Caco-2 (cell line): ENCODE measurements around the gene TRIM34. TPM values are rescaled to one million over a fixed set of nuclear protein-coding genes. Genes with fewer than 3 reads are reported as not detected.

Source experiments
- BruUV-seq: library from RNA; stranded (reverse); fragments of 400-500 nt; replicated peaks from 2 replicates; lab custom pipeline; 2021; lab: Mats Ljungman, UMichigan
- CTCF ChIA-PET: fragments of 300-600 bp; sonication (Branson Sonifier 250); formaldehyde crosslinking; loops from one replicate; lab custom pipeline; 2022; ENCODE audit warnings: antibody characterized with exemption; lab: Charles Lee
- POLR2A ChIA-PET: fragments of 300-600 bp; sonication (Branson Sonifier 250); formaldehyde crosslinking; loops from one replicate; lab custom pipeline; 2022; ENCODE audit warnings: antibody characterized with exemption; lab: Charles Lee
- DNase-seq, 2 experiments: peaks; one replicate each; pipeline versions ENCODE4 v3.0.0 to v3.0.0-alpha.2; 2020 to 2022
- H3K27me3 ChIP-seq: replicated peaks from 2 replicates; pipeline ENCODE4 v1.6.0; 2011; ENCODE audit warnings: low read length; ENCODE audit not compliant: control insufficient read depth, insufficient read depth
- H3K36me3 ChIP-seq: 2 replicates; pipeline ENCODE4 v1.5.1; 2011; ENCODE audit warnings: low read length; ENCODE audit not compliant: control insufficient read depth, insufficient read depth
- H3K4me1 ChIP-seq: fragments of 250-450 bp; sonication (Bioruptor Pico); 2 replicates; pipeline ENCODE4 v1.5.1; 2020; ENCODE audit warnings: mild to moderate bottlenecking
- H3K4me3 ChIP-seq: 2 replicates; pipeline ENCODE4 v1.5.1; 2011; ENCODE audit warnings: low read depth, mild to moderate bottlenecking, control low read depth, low read length
- H3K9me3 ChIP-seq: fragments of 250-450 bp; sonication (Bioruptor Pico); 2 replicates; pipeline ENCODE4 v1.5.1; 2020; ENCODE audit warnings: mild to moderate bottlenecking, moderate library complexity
- H3K27ac Mint-ChIP-seq: one replicate; pipeline ENCODE4 v1.8.0; 2022; ENCODE audit warnings: mixed read lengths; ENCODE audit not compliant: unreplicated experiment
- H3K27me3 Mint-ChIP-seq: one replicate; pipeline ENCODE4 v1.8.0; 2022; ENCODE audit warnings: mixed read lengths; ENCODE audit not compliant: insufficient read depth, unreplicated experiment
- H3K36me3 Mint-ChIP-seq: one replicate; pipeline ENCODE4 v1.8.0; 2022; ENCODE audit warnings: mild to moderate bottlenecking, mixed read lengths; ENCODE audit not compliant: insufficient read depth, unreplicated experiment
- H3K4me1 Mint-ChIP-seq: one replicate; pipeline ENCODE4 v1.8.0; 2022; ENCODE audit warnings: low read depth, mixed read lengths; ENCODE audit not compliant: unreplicated experiment
- H3K4me3 Mint-ChIP-seq: one replicate; pipeline ENCODE4 v1.8.0; 2022; ENCODE audit warnings: mild to moderate bottlenecking, moderate library complexity, mixed read lengths; ENCODE audit not compliant: unreplicated experiment
- H3K9me3 Mint-ChIP-seq: one replicate; pipeline ENCODE4 v1.8.0; 2022; ENCODE audit warnings: mixed read lengths; ENCODE audit not compliant: unreplicated experiment
- intact Hi-C: fragments of 100-400 bp; cut with micrococcal nuclease; formaldehyde crosslinking; loops from one replicate; pipeline ENCODE4 v1.10.0; 2022; ENCODE audit not compliant: unreplicated experiment
- total RNA-seq: library from RNA; stranded (reverse); gene quantifications from 2 replicates; pipeline ENCODE4 v1.2.3, GENCODE V29; 2022
- TF ChIP-seq, protein P1 (sequence below), 2 experiments: fragments of 200-600 bp in 1 of 2; IDR thresholded peaks; 1 replicate in 1 of 2; 2 replicates in 1 of 2; pipeline versions ENCODE4 v1.5.1 to v1.8.0; 2011 to 2022; ENCODE audit warnings: antibody characterized with exemption in 1 of 2, control low read depth in 1 of 2, inconsistent platforms in 1 of 2, low read depth in 1 of 2, low read length in 1 of 2, mild to moderate bottlenecking in 1 of 2, moderate library complexity in 1 of 2; ENCODE audit not compliant: insufficient read depth in 1 of 2, severe bottlenecking in 1 of 2, unreplicated experiment in 1 of 2

TRIM34 gene
- total RNA-seq, 1 experiment from 2014 or later, result 4.3 TPM

DNA sequence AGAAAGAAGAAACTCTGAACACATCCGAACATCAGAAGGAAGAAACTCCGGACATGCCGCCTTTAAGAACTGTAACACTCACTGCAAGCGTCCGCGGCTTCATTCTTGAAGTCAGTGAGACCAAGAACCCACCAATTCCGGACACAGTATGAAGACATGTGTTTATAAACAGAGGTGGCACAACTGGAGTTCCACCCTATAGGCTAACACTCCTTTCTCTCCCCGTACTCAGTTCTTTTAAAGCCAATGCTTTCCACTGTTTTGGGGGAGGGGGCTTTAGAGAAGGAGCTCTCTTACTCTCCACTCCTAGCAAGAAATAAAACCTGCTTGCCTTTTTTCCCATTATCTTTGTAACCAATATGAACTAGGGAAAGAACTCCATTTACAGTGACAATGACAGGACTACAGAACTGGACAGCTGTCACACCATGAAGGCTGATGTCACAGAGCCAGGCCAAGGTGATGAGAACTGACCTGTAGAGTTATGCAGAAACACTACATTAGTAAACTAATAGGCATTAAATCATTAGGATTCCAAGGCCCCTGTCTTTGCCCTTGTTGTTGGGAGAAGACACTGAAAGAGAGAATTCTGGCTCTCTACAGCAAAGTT is 59.3 kb downstream of the TRIM34 start:
- H3K9me3 Mint-ChIP-seq, result no peaks in the 10 kb centered on the region
- H3K36me3 Mint-ChIP-seq, result peaks cover 23% of the 10 kb centered on the region
- ChIA-PET CTCF (interaction anchor here (1.1 to 2.0 kb wide), 5 partner anchors 61 to 207 kb away, joined by 5 to 12 read pairs (median 7); no protein-coding TSS in a partner anchor), POLR2A (interaction anchor here (0.7 to 1.3 kb wide), 2 partner anchors 23 to 63 kb away, joined by 3 to 6 read pairs; no protein-coding TSS in a partner anchor)
- TF ChIP-seq, protein P1, sequence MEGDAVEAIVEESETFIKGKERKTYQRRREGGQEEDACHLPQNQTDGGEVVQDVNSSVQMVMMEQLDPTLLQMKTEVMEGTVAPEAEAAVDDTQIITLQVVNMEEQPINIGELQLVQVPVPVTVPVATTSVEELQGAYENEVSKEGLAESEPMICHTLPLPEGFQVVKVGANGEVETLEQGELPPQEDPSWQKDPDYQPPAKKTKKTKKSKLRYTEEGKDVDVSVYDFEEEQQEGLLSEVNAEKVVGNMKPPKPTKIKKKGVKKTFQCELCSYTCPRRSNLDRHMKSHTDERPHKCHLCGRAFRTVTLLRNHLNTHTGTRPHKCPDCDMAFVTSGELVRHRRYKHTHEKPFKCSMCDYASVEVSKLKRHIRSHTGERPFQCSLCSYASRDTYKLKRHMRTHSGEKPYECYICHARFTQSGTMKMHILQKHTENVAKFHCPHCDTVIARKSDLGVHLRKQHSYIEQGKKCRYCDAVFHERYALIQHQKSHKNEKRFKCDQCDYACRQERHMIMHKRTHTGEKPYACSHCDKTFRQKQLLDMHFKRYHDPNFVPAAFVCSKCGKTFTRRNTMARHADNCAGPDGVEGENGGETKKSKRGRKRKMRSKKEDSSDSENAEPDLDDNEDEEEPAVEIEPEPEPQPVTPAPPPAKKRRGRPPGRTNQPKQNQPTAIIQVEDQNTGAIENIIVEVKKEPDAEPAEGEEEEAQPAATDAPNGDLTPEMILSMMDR (IDR thresholded peaks at IDR 0.05; ENCODE audit: insufficient read depth in 1 of 2, low read depth in 1 of 2, low read length in 1 of 2, severe bottlenecking in 1 of 2, unreplicated experiment in 1 of 2), result no peak
- Histone ChIP-seq H3K36me3 (no peaks in the 10 kb centered on the region), H3K4me3 (peak overlapping the region; percentile 35), H3K27me3 (no peaks in the 10 kb centered on the region), H3K9me3 (no peaks in the 10 kb centered on the region), H3K4me1 (peaks cover 10% of the 10 kb centered on the region; the same call in 1 of the 2 replicates)
- no peak for DNase-seq
- intact Hi-C loops, result loop anchor here (1.0 to 2.0 kb wide), 2 partner anchors 83 to 124 kb away; partner anchors contain the start of gene OR52N2
- H3K27ac Mint-ChIP-seq, result peak overlapping the region; percentile 95
- H3K27me3 Mint-ChIP-seq, result no peaks in the 10 kb centered on the region
- H3K4me1 Mint-ChIP-seq, result peaks cover 16% of the 10 kb centered on the region
- peak overlapping the region; percentile 85 for H3K4me3 Mint-ChIP-seq
- BruUV-seq, result TSS peak; percentile 94

DNA sequence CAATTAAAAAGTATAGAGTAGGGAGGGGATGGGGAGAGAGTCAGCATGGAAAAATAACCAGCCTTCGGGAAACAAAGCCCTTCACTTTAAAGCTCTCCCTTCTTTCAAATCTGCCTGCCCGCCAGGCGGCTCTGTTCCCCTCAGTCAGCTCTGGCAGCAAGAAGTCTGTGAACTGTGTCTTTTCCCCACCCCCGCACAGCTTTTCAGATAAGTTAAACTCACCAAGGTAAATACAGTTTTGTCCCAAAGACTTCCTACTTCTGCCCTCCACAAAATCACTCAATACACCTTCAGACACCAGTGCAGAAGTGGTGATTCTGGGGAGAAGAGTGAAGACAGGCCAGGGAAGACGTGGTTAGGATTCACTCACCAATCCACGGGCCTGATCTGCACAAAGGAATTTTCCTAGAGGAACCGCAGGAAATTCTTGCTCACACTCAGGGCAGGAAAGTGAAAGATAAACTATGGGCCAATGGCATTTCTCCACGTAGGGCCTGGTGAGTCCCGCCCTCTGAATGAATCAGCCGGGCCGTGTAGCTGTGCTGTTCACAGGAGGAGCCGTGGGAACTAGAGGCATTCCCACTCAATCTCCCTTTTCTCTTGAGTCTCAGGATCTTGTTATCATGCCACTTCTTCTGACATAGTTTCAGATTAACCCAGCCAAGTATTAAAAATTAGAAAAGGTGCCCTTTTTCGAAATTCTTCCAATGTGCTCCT is 60.0 kb downstream of the TRIM34 start, which contains the start of gene TRIM5:
Gene TRIM5 (minus strand): TSS at position 429 of the 717 bp plus-strand sequence. CDS start 4,897 bp downstream, outside the sequence.
- Histone ChIP-seq H3K4me3 (peak within 1 kb of the TSS; percentile 35), H3K4me1 (peaks cover 11% of the 10 kb centered on the region; the same call in 1 of the 2 replicates), H3K27me3 (no peaks in the 10 kb centered on the region), H3K36me3 (no peaks in the 10 kb centered on the region), H3K9me3 (no peaks in the 10 kb centered on the region)
- no peaks in the 10 kb centered on the region for H3K9me3 Mint-ChIP-seq
- peaks cover 19% of the 10 kb centered on the region for H3K4me1 Mint-ChIP-seq
- BruUV-seq, result no TSS peak
- POLR2A ChIA-PET, result interaction anchor here (0.7 to 1.3 kb wide), 3 partner anchors 23 to 65 kb away, joined by 3 to 6 read pairs (median 4); no protein-coding TSS in a partner anchor
- TF ChIP-seq, protein P1 (IDR thresholded peaks at IDR 0.05; ENCODE audit: insufficient read depth in 1 of 2, low read depth in 1 of 2, low read length in 1 of 2, severe bottlenecking in 1 of 2, unreplicated experiment in 1 of 2), result peak; percentile 56 to 83
- H3K36me3 Mint-ChIP-seq, result peaks cover 20% of the 10 kb centered on the region
- no peaks in the 10 kb centered on the region for H3K27me3 Mint-ChIP-seq
- H3K27ac Mint-ChIP-seq, result peak within 1 kb of the TSS; percentile 95
- intact Hi-C loops, result loop anchor here (1.0 to 2.0 kb wide), 3 partner anchors 65 to 123 kb away; partner anchors contain the start of gene OR52N2
- CTCF ChIA-PET, result interaction anchor here (0.5 to 2.0 kb wide), 9 partner anchors 9 to 1830 kb away, joined by 3 to 12 read pairs (median 5); no protein-coding TSS in a partner anchor
- peak; percentile 90 to 91 for DNase-seq
- peak within 1 kb of the TSS; percentile 85 for H3K4me3 Mint-ChIP-seq

DNA sequence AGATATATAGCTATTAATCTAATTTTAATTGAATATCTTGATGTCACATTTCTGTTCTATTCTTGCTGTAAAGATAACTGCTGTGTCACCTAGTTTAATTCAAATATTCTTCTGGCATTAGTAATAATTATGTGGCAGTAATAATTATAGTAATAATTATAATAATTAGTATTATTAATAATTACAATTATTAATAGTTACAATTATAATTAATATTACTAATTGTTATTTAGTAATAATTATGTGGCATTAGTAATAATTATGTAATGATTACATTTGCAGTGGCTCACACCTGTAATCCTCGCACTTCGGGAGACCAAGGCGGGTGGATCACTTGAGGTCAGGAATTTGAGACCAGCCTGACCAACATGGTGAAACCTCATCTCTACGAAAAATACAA is 61.6 kb downstream of the TRIM34 start:
- Mint-ChIP-seq H3K27me3 (no peaks in the 10 kb centered on the region), H3K4me3 (no peak overlapping the region), H3K27ac (no peak overlapping the region), H3K4me1 (peaks cover 32% of the 10 kb centered on the region), H3K9me3 (no peaks in the 10 kb centered on the region), H3K36me3 (peaks cover 19% of the 10 kb centered on the region)
- intact Hi-C loops, result no loop called here
- BruUV-seq, result no TSS peak
- DNase-seq, result no peak
- Histone ChIP-seq H3K27me3 (no peaks in the 10 kb centered on the region), H3K4me1 (peaks cover 26% of the 10 kb centered on the region), H3K36me3 (no peaks in the 10 kb centered on the region), H3K9me3 (no peaks in the 10 kb centered on the region), H3K4me3 (no peak overlapping the region)
- ChIA-PET CTCF (no interaction called here), POLR2A (no interaction called here)
- TF ChIP-seq, protein P1 (IDR thresholded peaks at IDR 0.05; ENCODE audit: insufficient read depth in 1 of 2, low read depth in 1 of 2, low read length in 1 of 2, severe bottlenecking in 1 of 2, unreplicated experiment in 1 of 2), result no peak
